Endothelial cell of umbilical vein (primary cell): ENCODE results near the gene USP12. TPM values are rescaled to one million over a fixed set of nuclear protein-coding genes. Genes with fewer than 3 reads are reported as not detected.

Experiments
- BruUV-seq: library from RNA; stranded (reverse); fragments of 400-500 nt; replicated peaks from 2 replicates; lab custom pipeline; 2021; lab: Mats Ljungman, UMichigan
- CTCF ChIA-PET: fragments of 300-600, 350-600 bp; sonication (Branson Sonifier 250); formaldehyde crosslinking; loops from one replicate; lab custom pipeline; 2021; ENCODE audit warnings: antibody characterized with exemption, inconsistent platforms; lab: Charles Lee
- POLR2A ChIA-PET: fragments of 300-600, 350-600 bp; sonication (Branson Sonifier 250); formaldehyde crosslinking; loops from one replicate; lab custom pipeline; 2021; ENCODE audit warnings: antibody characterized with exemption, inconsistent platforms; lab: Charles Lee
- DNase-seq: peaks from one replicate; pipeline ENCODE4 v3.0.0-alpha.2; 2011; ENCODE audit warnings: low read depth, low spot score
- FAIRE-seq: peaks from 2 replicates; lab custom pipeline; 2011; peaks lifted over from hg19 to GRCh38; lab: Jason Lieb, UNC
- H2AFZ ChIP-seq: 2 replicates; pipeline ENCODE4 v1.6.0; 2012; ENCODE audit warnings: low read depth, low read length, control low read depth, inconsistent platforms
- H3K27ac ChIP-seq: 2 replicates; pipeline ENCODE4 v1.5.1; 2011; ENCODE audit warnings: low read depth, mild to moderate bottlenecking, control low read depth, low read length, moderate library complexity; ENCODE audit not compliant: insufficient read depth
- H3K27me3 ChIP-seq, 2 experiments: 2 replicates each; pipeline versions ENCODE4 v1.6.0 to v1.6.1; 2011; ENCODE audit warnings: low read length in 2 of 2, mixed read lengths in 1 of 2; ENCODE audit not compliant: control insufficient read depth in 2 of 2, insufficient read depth in 2 of 2
- H3K36me3 ChIP-seq, 2 experiments: 2 replicates in 1 of 2; 3 replicates in 1 of 2; pipeline ENCODE4 v1.5.1; 2011; ENCODE audit warnings: low read length in 2 of 2, mild to moderate bottlenecking in 1 of 2, moderate library complexity in 1 of 2; ENCODE audit not compliant: control insufficient read depth in 2 of 2, insufficient read depth in 2 of 2; ENCODE audit errors: extremely low read depth in 1 of 2
- H3K4me1 ChIP-seq: 3 replicates; pipeline ENCODE4 v1.5.1; 2011; ENCODE audit warnings: mild to moderate bottlenecking, low read length; ENCODE audit not compliant: control insufficient read depth, insufficient read depth; ENCODE audit errors: extremely low read depth
- H3K4me2 ChIP-seq: 2 replicates; pipeline ENCODE4 v1.6.1; 2011; ENCODE audit warnings: low read length, control low read depth, mixed read lengths; ENCODE audit not compliant: insufficient read depth
- H3K4me3 ChIP-seq, 3 experiments: fragments of 200-600 bp in 1 of 3; sonication (generic), shearing (Covaris generic) in 1 of 3; replicated peaks in 1 of 3; 2 replicates each; pipeline ENCODE4 v1.5.1; 2011 to 2016; ENCODE audit warnings: control low read depth in 3 of 3, low read length in 3 of 3, mild to moderate bottlenecking in 2 of 3, inconsistent platforms in 1 of 3, low read depth in 1 of 3, moderate library complexity in 1 of 3; ENCODE audit not compliant: insufficient read depth in 1 of 3
- H3K79me2 ChIP-seq: 2 replicates; pipeline ENCODE4 v1.6.0; 2012; ENCODE audit warnings: low read length, inconsistent platforms; ENCODE audit not compliant: control insufficient read depth, insufficient read depth
- H3K9ac ChIP-seq: replicated peaks from 2 replicates; pipeline ENCODE3; 2011; ENCODE audit warnings: low read length, control low read depth; ENCODE audit not compliant: insufficient read depth; ENCODE audit errors: extremely low read depth
- H3K9me1 ChIP-seq: replicated peaks from 3 replicates; pipeline ENCODE4 v1.6.0; 2011; ENCODE audit warnings: mild to moderate bottlenecking, low read length; ENCODE audit not compliant: control insufficient read depth, insufficient read depth; ENCODE audit errors: extremely low read depth
- H3K9me3 ChIP-seq: replicated peaks from 2 replicates; pipeline ENCODE4 v1.5.1; 2012; ENCODE audit warnings: low read length, inconsistent platforms; ENCODE audit not compliant: control insufficient read depth, insufficient read depth
- H4K20me1 ChIP-seq: replicated peaks from 2 replicates; pipeline ENCODE3; 2011; ENCODE audit warnings: mild to moderate bottlenecking, low read length; ENCODE audit not compliant: control insufficient read depth, insufficient read depth; ENCODE audit errors: extremely low read depth
- CTCF ChIP-seq, 2 donors: IDR thresholded peaks; 1 replicate in 1 of 2; 2 replicates in 1 of 2; pipeline ENCODE4 v1.5.1; 2011; ENCODE audit warnings: low read length in 2 of 2, mild to moderate bottlenecking in 2 of 2, moderate library complexity in 2 of 2, control low read depth in 1 of 2, inconsistent platforms in 1 of 2, low read depth in 1 of 2; ENCODE audit not compliant: insufficient read depth in 1 of 2; ENCODE audit errors: extremely low read depth in 1 of 2
- EZH2 ChIP-seq: IDR thresholded peaks from 2 replicates; pipeline ENCODE4 v1.6.1; 2012; ENCODE audit warnings: borderline replicate concordance, low read depth, mild to moderate bottlenecking, moderate library complexity, low read length, inconsistent platforms; ENCODE audit not compliant: severe bottlenecking
- FOS ChIP-seq: IDR thresholded peaks from 2 replicates; pipeline ENCODE4 v1.6.1; 2011; ENCODE audit warnings: mild to moderate bottlenecking, low read length, moderate library complexity, borderline replicate concordance; ENCODE audit not compliant: insufficient read depth
- GATA2 ChIP-seq: IDR thresholded peaks from 2 replicates; pipeline ENCODE4 v1.7.0; 2011; ENCODE audit warnings: low read depth, mild to moderate bottlenecking, moderate library complexity, mixed read lengths, low read length; ENCODE audit not compliant: insufficient read length, insufficient read depth
- JUN ChIP-seq: IDR thresholded peaks from 2 replicates; pipeline ENCODE4 v1.6.1; 2011; ENCODE audit warnings: borderline replicate concordance, low read depth; ENCODE audit not compliant: insufficient read length, insufficient read depth
- MYC ChIP-seq: IDR thresholded peaks from one replicate; pipeline ENCODE4 v1.6.1; 2011; ENCODE audit warnings: mild to moderate bottlenecking, low read depth, low read length
- POLR2A ChIP-seq: IDR thresholded peaks from 2 replicates; pipeline ENCODE4 v1.6.1; 2012; ENCODE audit warnings: low read depth, mild to moderate bottlenecking, control low read depth, low read length
- POLR2AphosphoS5 ChIP-seq: IDR thresholded peaks from 2 replicates; pipeline ENCODE4 v1.6.1; 2012; ENCODE audit warnings: low read depth, mild to moderate bottlenecking, control low read depth, low read length, moderate library complexity; ENCODE audit not compliant: insufficient read depth
- dilution Hi-C: fragments of 300-500 bp; cut with MboI; formaldehyde crosslinking; loops from one replicate; pipeline ENCODE4 v1.15.0; 2019; ENCODE audit warnings: low sequenced_read_pairs; ENCODE audit not compliant: extremely low pct_ligation_motif_present
- intact Hi-C: fragments of 100-400 bp; cut with micrococcal nuclease; formaldehyde crosslinking; loops from one replicate; pipeline ENCODE4 v1.10.0; 2022
- polyA plus RNA-seq, 4 experiments: library from polyadenylated mRNA; depleted of rRNA in 3 of 4; stranded (reverse) in 3 of 4; unstranded in 1 of 4; fragments of >200 nt; gene quantifications; 2 replicates each; pipeline versions ENCODE4 v1.2.1 to v1.2.3, GENCODE V29; 2011 to 2012; ENCODE audit warnings: missing spikeins in 1 of 4
- total RNA-seq: library from RNA; stranded (reverse); gene quantifications from 2 replicates; pipeline ENCODE4 v1.2.3, GENCODE V29; 2021
- TF ChIP-seq, protein P1 (sequence below): IDR thresholded peaks from 2 replicates; pipeline ENCODE4 v1.6.1; 2011; ENCODE audit not compliant: insufficient read depth, insufficient read length

Gene USP12
- total and polyA plus RNA-seq, 2 donors (not counting 3 experiments of a cell fraction or from before 2014, with no cell fraction given), result 6.2 to 33.4 TPM

GRCh38 chr13:27118428-27119054, 53.1 kb downstream of the USP12 start:
- no peak overlapping the region for H3K27ac ChIP-seq
- peaks cover 9% of the 10 kb centered on the region for H3K4me1 ChIP-seq
- H3K27me3 ChIP-seq, result no peaks in the 10 kb centered on the region
- no peaks in the 10 kb centered on the region for H3K9me1 ChIP-seq
- FAIRE-seq (no peak), DNase-seq (no peak)
- intact Hi-C loops (no loop called here), dilution Hi-C loops (no loop called here)
- BruUV-seq, result no TSS peak
- no peaks in the 10 kb centered on the region for H3K9me3 ChIP-seq
- ChIA-PET CTCF (interaction anchor here (1.3 kb wide), 1 partner anchor 10 kb away, joined by 3 read pairs; no protein-coding TSS in a partner anchor), POLR2A (no interaction called here)
- no peak overlapping the region for H3K4me2 ChIP-seq
- no peak overlapping the region for H3K9ac ChIP-seq
- no peak overlapping the region for H2AFZ ChIP-seq
- peaks cover 85% of the 10 kb centered on the region for H3K79me2 ChIP-seq
- peaks cover 9% of the 10 kb centered on the region for H4K20me1 ChIP-seq
- H3K4me3 ChIP-seq, result no peak overlapping the region
- peaks cover 0 to 2% of the 10 kb centered on the region in 2 experiments for H3K36me3 ChIP-seq
- TF ChIP-seq, protein P1, sequence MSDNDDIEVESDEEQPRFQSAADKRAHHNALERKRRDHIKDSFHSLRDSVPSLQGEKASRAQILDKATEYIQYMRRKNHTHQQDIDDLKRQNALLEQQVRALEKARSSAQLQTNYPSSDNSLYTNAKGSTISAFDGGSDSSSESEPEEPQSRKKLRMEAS, result no peak
- TF ChIP-seq GATA2, result no peak
- TF ChIP-seq POLR2A, result no peak
- no peak for TF ChIP-seq JUN
- TF ChIP-seq FOS, result no peak
- no peak for TF ChIP-seq POLR2AphosphoS5
- TF ChIP-seq CTCF (IDR thresholded peaks at IDR 0.05; ENCODE audit: extremely low read depth in 1 of 2, insufficient read depth in 1 of 2, low read depth in 1 of 2, low read length in 2 of 2), result no peak
- TF ChIP-seq MYC, result no peak
- no peak for TF ChIP-seq EZH2
